ENCODE results near the gene SLC29A3. TPM values are rescaled to one million over a fixed set of nuclear protein-coding genes. Genes with fewer than 3 reads are reported as not detected.

The SLC29A3 gene
- total and polyA plus RNA-seq, 10 of the 15 experiments (the other 5 are each of a cell fraction or from before 2014, with no cell fraction given) = 1.5 to 4.0 (median 2.7) TPM

- ChIA-PET SMC1A (ENCODE audit: uncharacterized antibody, unreplicated experiment) (interaction anchor here (1.1 to 1.5 kb wide), 2 partner anchors 21 to 231 kb away, joined by 3 to 4 read pairs; partner anchors contain the start of gene SLC29A3), CTCF (interaction anchor here (1.5 to 1.6 kb wide), 3 partner anchors 20 to 44 kb away, joined by 3 to 4 read pairs (median 3); no protein-coding TSS in a partner anchor), POLR2A (no interaction called here), RAD21 (ENCODE audit: unreplicated experiment) (no interaction called here)
- Histone ChIP-seq H3K9ac (ENCODE audit: control insufficient read depth, insufficient read depth, low read length) (no peak overlapping the region), H3K4me2 (ENCODE audit: control insufficient read depth, insufficient read depth) (no peak overlapping the region), H3K9me3 (replicated peaks; ENCODE audit: control insufficient read depth, insufficient read depth, low read length) (no peaks in the 10 kb centered on the region), H3K4me3 (no peak overlapping the region), H3K27me3 (replicated peaks in 1 of 2; ENCODE audit: control insufficient read depth in 2 of 2, insufficient read depth in 2 of 2, low read length in 1 of 2) (no peaks in the 10 kb centered on the region), H3K36me3 (ENCODE audit: control insufficient read depth in 2 of 2, insufficient read depth in 2 of 2, low read length in 1 of 2) (no peaks in the 10 kb centered on the region), H4K20me1 (ENCODE audit: control insufficient read depth, insufficient read depth) (no peaks in the 10 kb centered on the region), H3K4me1 (ENCODE audit: control insufficient read depth, insufficient read depth, low read length) (no peaks in the 10 kb centered on the region), H2AFZ (ENCODE audit: control insufficient read depth, low read depth, low read length) (no peak overlapping the region), H3K79me2 (ENCODE audit: control insufficient read depth, insufficient read depth, low read length) (no peaks in the 10 kb centered on the region), H3K27ac (ENCODE audit: control insufficient read depth, insufficient read depth) (no peak overlapping the region)
- no peak for FAIRE-seq
- no TSS peak for BruUV-seq (replicated peaks)
- TF ChIP-seq NR2F1 (conservative IDR thresholded peaks at IDR 0.05) (peak; percentile 56), POLR2A (IDR thresholded peaks at IDR 0.05; ENCODE audit: low read depth, low read length) (no peak), FOXK2 (IDR thresholded peaks at IDR 0.05) (0 out of 2 replicates have a peak, but pooled peaks have one; percentile 6), CBX5 (IDR thresholded peaks at IDR 0.05; ENCODE audit: low read depth) (no peak)
- intact Hi-C loops (cut with micrococcal nuclease; ENCODE audit: unreplicated experiment) (no loop called here), in situ Hi-C loops (cut with MboI) (no loop called here)
- DNase-seq (ENCODE audit: low read depth, low spot score) = no peak
- peak; percentile 52; the same call in 2 of the 3 replicates for ATAC-seq
- 63% methylated on average over 10 of the region's 10 CpGs for WGBS (ENCODE audit: insufficient coverage, insufficient replicate concordance, low lambda C conversion rate, missing lambda C conversion rate)
Measured at GRCh38 chr10:71339796-71340589, 20.9 kb downstream of the SLC29A3 start.

DNA sequence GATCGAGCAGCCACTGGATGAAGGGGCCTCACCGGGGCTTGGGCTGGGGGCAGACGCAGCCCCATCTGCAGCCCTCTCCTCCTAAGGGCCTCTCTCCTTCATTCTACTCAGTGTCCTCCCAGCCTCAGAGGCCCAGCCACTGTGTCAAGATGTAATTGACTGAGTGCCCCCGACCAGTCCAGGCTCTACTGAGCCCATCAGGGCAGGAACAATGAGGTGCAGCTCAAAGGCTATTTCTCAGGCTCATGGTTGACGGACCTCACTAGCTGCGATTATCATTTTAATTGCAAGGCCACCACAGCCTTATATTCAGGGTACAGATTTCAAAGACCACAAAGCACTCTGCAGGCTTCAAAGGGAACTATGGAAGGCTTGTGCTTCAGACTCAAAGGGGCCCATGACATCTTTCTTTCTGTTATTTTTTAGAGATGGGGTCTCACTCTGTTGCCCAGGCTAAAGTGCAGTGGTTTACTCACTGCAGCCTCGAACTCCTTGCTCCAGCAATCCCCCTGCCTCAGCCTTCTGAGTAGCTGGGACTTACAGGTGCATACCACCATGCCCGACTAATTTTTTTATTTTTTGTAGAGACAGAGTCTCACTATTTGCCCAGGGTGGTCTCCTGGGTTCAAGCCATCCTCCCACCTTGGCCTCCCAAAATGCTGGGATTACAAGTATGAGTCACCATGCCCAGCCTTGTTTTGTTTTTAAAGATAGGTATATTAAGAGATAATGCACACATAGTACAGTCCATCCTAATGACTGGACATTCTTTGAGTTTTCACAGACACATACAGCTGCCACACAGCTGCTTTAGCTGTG lies 23.7 kb downstream of the SLC29A3 start:
- FAIRE-seq = no peak
- H3K9ac ChIP-seq (ENCODE audit: control insufficient read depth, insufficient read depth, low read length) = no peak overlapping the region

More for the DNA sequence above, 23.7 kb downstream of the SLC29A3 start:
- ChIA-PET CTCF (interaction anchor here (0.7 to 1.5 kb wide), 3 partner anchors 23 to 80 kb away, joined by 3 to 4 read pairs (median 3); no protein-coding TSS in a partner anchor), SMC1A (ENCODE audit: uncharacterized antibody, unreplicated experiment) (interaction anchor here (0.7 to 2.2 kb wide), 3 partner anchors 30 to 129 kb away, joined by 3 to 7 read pairs (median 7); no protein-coding TSS in a partner anchor), POLR2A (no interaction called here), RAD21 (ENCODE audit: unreplicated experiment) (interaction anchor here (1.5 kb wide), 1 partner anchor 16 kb away, joined by 7 read pairs; no protein-coding TSS in a partner anchor)
- Histone ChIP-seq H3K36me3 (ENCODE audit: control insufficient read depth in 2 of 2, insufficient read depth in 2 of 2, low read length in 1 of 2) (no peaks in the 10 kb centered on the region), H3K4me1 (ENCODE audit: control insufficient read depth, insufficient read depth, low read length) (no peaks in the 10 kb centered on the region), H3K27me3 (replicated peaks in 1 of 2; ENCODE audit: control insufficient read depth in 2 of 2, insufficient read depth in 2 of 2, low read length in 1 of 2) (no peaks in the 10 kb centered on the region), H3K79me2 (ENCODE audit: control insufficient read depth, insufficient read depth, low read length) (no peaks in the 10 kb centered on the region), H3K4me3 (no peak overlapping the region), H3K9me3 (replicated peaks; ENCODE audit: control insufficient read depth, insufficient read depth, low read length) (no peaks in the 10 kb centered on the region), H3K4me2 (ENCODE audit: control insufficient read depth, insufficient read depth) (no peak overlapping the region), H3K27ac (ENCODE audit: control insufficient read depth, insufficient read depth) (no peak overlapping the region), H2AFZ (ENCODE audit: control insufficient read depth, low read depth, low read length) (no peak overlapping the region), H4K20me1 (ENCODE audit: control insufficient read depth, insufficient read depth) (no peaks in the 10 kb centered on the region)
- in situ Hi-C loops (cut with MboI) (no loop called here), intact Hi-C loops (cut with micrococcal nuclease; ENCODE audit: unreplicated experiment) (no loop called here)
- WGBS (ENCODE audit: insufficient coverage, insufficient replicate concordance, low lambda C conversion rate, missing lambda C conversion rate) = 63% methylated on average over 8 of the region's 8 CpGs
- DNase-seq (ENCODE audit: low read depth, low spot score) (no peak), ATAC-seq (no peak)
- TF ChIP-seq ESRRA (IDR thresholded peaks at IDR 0.05; ENCODE audit: low read length) (no peak), PAX5 (IDR thresholded peaks at IDR 0.05; ENCODE audit: borderline replicate concordance, low read depth, low read length) (no peak), ZNF24 (IDR thresholded peaks at IDR 0.05) (no peak), ETV6 (conservative IDR thresholded peaks at IDR 0.05 in 1 of 2, IDR thresholded peaks at IDR 0.05 in 1 of 2; ENCODE audit: borderline replicate concordance in 1 of 2, low read depth in 1 of 2) (no peak), ASH2L (IDR thresholded peaks at IDR 0.05; ENCODE audit: borderline replicate concordance, low read depth) (no peak), MTA2 (IDR thresholded peaks at IDR 0.05; ENCODE audit: low read depth) (no peak), REST (IDR thresholded peaks at IDR 0.05; ENCODE audit: low read depth, low read length) (no peak), YY1 (IDR thresholded peaks at IDR 0.05; ENCODE audit: low read depth, low read length) (no peak)
- BruUV-seq (replicated peaks) = no TSS peak

Data from GM12878 (cell line).